H1 (cell line): ENCODE measurements around the gene BMX. TPM values are rescaled to one million over a fixed set of nuclear protein-coding genes. Genes with fewer than 3 reads are reported as not detected.

ENCODE experiments used
- CTCF ChIA-PET: fragments of 300-600 bp; sonication (Branson Sonifier 250); formaldehyde crosslinking; loops from one replicate; lab custom pipeline; 2021; ENCODE audit not compliant: partially characterized antibody; lab: Charles Lee
- POLR2A ChIA-PET: fragments of 300-600 bp; sonication (Branson Sonifier 250); formaldehyde crosslinking; loops from one replicate; lab custom pipeline; 2021; ENCODE audit warnings: inconsistent platforms; ENCODE audit not compliant: partially characterized antibody; lab: Charles Lee
- DNase-seq, 2 experiments: peaks; one replicate each; pipeline versions ENCODE4 v3.0.0 to v3.0.0-alpha.2; 2010 to 2022; ENCODE audit warnings: low spot score in 2 of 2, low read depth in 1 of 2, mixed read lengths in 1 of 2
- FAIRE-seq: peaks from 2 replicates; lab custom pipeline; 2011; peaks lifted over from hg19 to GRCh38; lab: Jason Lieb, UNC
- H2AFZ ChIP-seq: 2 replicates; pipeline ENCODE4 v1.8.1; 2012; ENCODE audit warnings: low read length, inconsistent platforms
- H2AK5ac ChIP-seq: 2 replicates; pipeline ENCODE4 v1.6.1; 2013; ENCODE audit warnings: low read depth, low read length
- H2BK120ac ChIP-seq: replicated peaks from 2 replicates; pipeline ENCODE3; 2013; ENCODE audit warnings: low read depth, low read length, inconsistent platforms
- H2BK12ac ChIP-seq: 2 replicates; pipeline ENCODE4 v1.6.1; 2013; ENCODE audit warnings: low read depth, low read length
- H2BK15ac ChIP-seq: 2 replicates; pipeline ENCODE4 v1.6.1; 2013; ENCODE audit warnings: low read length
- H2BK20ac ChIP-seq: 2 replicates; pipeline ENCODE4 v1.6.1; 2013; ENCODE audit warnings: low read length
- H2BK5ac ChIP-seq: 2 replicates; pipeline ENCODE4 v1.6.1; 2013; ENCODE audit warnings: low read depth, low read length
- H3K14ac ChIP-seq: 2 replicates; pipeline ENCODE4 v1.6.1; 2013; ENCODE audit warnings: inconsistent platforms; ENCODE audit not compliant: insufficient read length
- H3K18ac ChIP-seq: 2 replicates; pipeline ENCODE4 v1.6.1; 2013; ENCODE audit warnings: low read length; ENCODE audit errors: extremely low read depth
- H3K23ac ChIP-seq: 2 replicates; pipeline ENCODE4 v1.6.1; 2013; ENCODE audit warnings: inconsistent platforms; ENCODE audit not compliant: insufficient read length
- H3K23me2 ChIP-seq: 2 replicates; pipeline ENCODE4 v1.6.1; 2013; ENCODE audit warnings: low read depth, low read length
- H3K27ac ChIP-seq: 2 replicates; pipeline ENCODE4 v1.6.1; 2011; ENCODE audit warnings: low read depth, low read length, inconsistent platforms
- H3K27me3 ChIP-seq, 4 experiments: replicated peaks in 1 of 4; 1 replicate in 1 of 4; 2 replicates in 3 of 4; pipeline versions ENCODE4 v1.6.1 to v1.8.1; 2011 to 2013; ENCODE audit warnings: low read length in 3 of 4, mild to moderate bottlenecking in 3 of 4, inconsistent platforms in 2 of 4, mixed read lengths in 2 of 4, moderate library complexity in 1 of 4; ENCODE audit not compliant: control insufficient read depth in 3 of 4, insufficient read depth in 3 of 4; ENCODE audit errors: extremely low read depth in 1 of 4
- H3K36me3 ChIP-seq, 4 experiments: 2 replicates each; pipeline versions ENCODE4 v1.6.1 to v1.8.1; 2011 to 2013; ENCODE audit warnings: mild to moderate bottlenecking in 4 of 4, low read length in 3 of 4, moderate library complexity in 2 of 4, control low read depth in 1 of 4, inconsistent platforms in 1 of 4; ENCODE audit not compliant: insufficient read depth in 4 of 4, control insufficient read depth in 2 of 4
- H3K4ac ChIP-seq: replicated peaks from 2 replicates; pipeline ENCODE3; 2013; ENCODE audit warnings: low read length, low read depth, mixed read lengths, inconsistent platforms; ENCODE audit not compliant: insufficient read length
- H3K4me1 ChIP-seq, 4 experiments: replicated peaks in 1 of 4; 1 replicate in 1 of 4; 2 replicates in 3 of 4; pipeline versions ENCODE4 v1.6.1 to v1.8.1; 2011 to 2013; ENCODE audit warnings: low read length in 3 of 4, inconsistent platforms in 2 of 4, mixed read lengths in 1 of 4; ENCODE audit not compliant: insufficient read depth in 4 of 4, control insufficient read depth in 3 of 4
- H3K4me2 ChIP-seq, 2 experiments: 2 replicates each; pipeline versions ENCODE4 v1.6.1 to v1.8.1; 2011 to 2013; ENCODE audit warnings: low read depth in 2 of 2, low read length in 2 of 2, control low read depth in 1 of 2, inconsistent platforms in 1 of 2, mild to moderate bottlenecking in 1 of 2; ENCODE audit not compliant: insufficient read depth in 1 of 2
- H3K4me3 ChIP-seq, 4 experiments: fragments of 200-600, 300-600 bp in 1 of 4; sonication (generic), shearing (Covaris generic), sonication (Bioruptor Twin) in 1 of 4; 2 replicates each; pipeline versions ENCODE4 v1.5.1 to v1.8.1; 2011 to 2016; ENCODE audit warnings: low read length in 4 of 4, low read depth in 3 of 4, control low read depth in 2 of 4, inconsistent platforms in 2 of 4, mild to moderate bottlenecking in 2 of 4, mixed read lengths in 1 of 4, moderate library complexity in 1 of 4; ENCODE audit not compliant: insufficient read depth in 2 of 4; ENCODE audit errors: extremely low read depth in 1 of 4
- H3K56ac ChIP-seq: replicated peaks from 2 replicates; pipeline ENCODE3; 2013; ENCODE audit warnings: low read depth, mild to moderate bottlenecking, mixed read lengths, low read length, inconsistent platforms; ENCODE audit not compliant: insufficient read length
- H3K79me1 ChIP-seq: 2 replicates; pipeline ENCODE4 v1.6.1; 2013; ENCODE audit warnings: low read depth, low read length, control low read depth
- H3K79me2 ChIP-seq, 2 experiments: 2 replicates each; pipeline versions ENCODE4 v1.6.1 to v1.8.1; 2012 to 2013; ENCODE audit warnings: low read length in 2 of 2, mild to moderate bottlenecking in 2 of 2, inconsistent platforms in 1 of 2; ENCODE audit not compliant: insufficient read depth in 2 of 2, control insufficient read depth in 1 of 2
- H3K9ac ChIP-seq, 4 experiments: replicated peaks in 1 of 4; 1 replicate in 1 of 4; 2 replicates in 3 of 4; pipeline versions ENCODE4 v1.6.1 to v1.8.1; 2011 to 2013; ENCODE audit warnings: low read depth in 3 of 4, low read length in 3 of 4, control low read depth in 2 of 4, mild to moderate bottlenecking in 2 of 4, moderate library complexity in 2 of 4, inconsistent platforms in 1 of 4; ENCODE audit errors: extremely low read depth in 1 of 4
- H3K9me3 ChIP-seq, 2 experiments: 2 replicates each; pipeline versions ENCODE4 v1.6.1 to v1.8.1; 2012 to 2013; ENCODE audit warnings: mild to moderate bottlenecking in 2 of 2, moderate library complexity in 2 of 2, control low read depth in 1 of 2, inconsistent platforms in 1 of 2, low read depth in 1 of 2, low read length in 1 of 2, mixed read lengths in 1 of 2; ENCODE audit not compliant: insufficient read depth in 2 of 2
- H4K20me1 ChIP-seq, 2 experiments: replicated peaks in 1 of 2; 2 replicates each; pipeline versions ENCODE3 to v1.8.1; 2011 to 2013; ENCODE audit warnings: inconsistent platforms in 2 of 2, low read length in 2 of 2, mild to moderate bottlenecking in 1 of 2; ENCODE audit not compliant: insufficient read depth in 2 of 2, control insufficient read depth in 1 of 2
- H4K5ac ChIP-seq: 2 replicates; pipeline ENCODE4 v1.6.1; 2013; ENCODE audit warnings: low read length, low read depth, mixed read lengths, inconsistent platforms; ENCODE audit not compliant: insufficient read length
- H4K8ac ChIP-seq: 2 replicates; pipeline ENCODE4 v1.8.0; 2013; ENCODE audit warnings: mild to moderate bottlenecking, moderate library complexity, low read length, inconsistent platforms; ENCODE audit not compliant: insufficient read depth; ENCODE audit errors: extremely low read depth
- H4K91ac ChIP-seq: replicated peaks from 2 replicates; pipeline ENCODE3; 2013; ENCODE audit warnings: low read length, mixed read lengths, inconsistent platforms; ENCODE audit not compliant: insufficient read length
- BACH1 ChIP-seq: IDR thresholded peaks from 2 replicates; pipeline ENCODE4 v1.6.1; 2012; ENCODE audit warnings: low read length, improper control_type of control experiment
- BRCA1 ChIP-seq: IDR thresholded peaks from 2 replicates; pipeline ENCODE4 v1.6.1; 2012; ENCODE audit warnings: low read depth, low read length, improper control_type of control experiment
- CTCF ChIP-seq, 3 experiments: IDR thresholded peaks; 1 replicate in 2 of 3; 2 replicates in 1 of 3; pipeline versions ENCODE4 v1.5.1 to v1.6.1; 2011; ENCODE audit warnings: low read length in 3 of 3, mild to moderate bottlenecking in 3 of 3, inconsistent platforms in 2 of 3, low read depth in 1 of 3, moderate library complexity in 1 of 3; ENCODE audit not compliant: insufficient read depth in 1 of 3; ENCODE audit errors: control extremely low read depth in 1 of 3
- E2F6 ChIP-seq: IDR thresholded peaks from 2 replicates; pipeline ENCODE4 v1.6.1; 2012; ENCODE audit warnings: inconsistent platforms
- NRF1 ChIP-seq: IDR thresholded peaks from 2 replicates; pipeline ENCODE4 v1.6.1; 2011; ENCODE audit warnings: mild to moderate bottlenecking, low read depth, low read length, improper control_type of control experiment
- POLR2A ChIP-seq, 2 experiments: IDR thresholded peaks; 1 replicate in 1 of 2; 2 replicates in 1 of 2; pipeline ENCODE4 v1.6.1; 2011; ENCODE audit warnings: low read depth in 2 of 2, low read length in 2 of 2, mild to moderate bottlenecking in 2 of 2; ENCODE audit errors: control extremely low read depth in 1 of 2
- RAD21 ChIP-seq, 2 experiments: IDR thresholded peaks in 1 of 2; conservative IDR thresholded peaks in 1 of 2; 2 replicates each; pipeline ENCODE4 v1.6.1; 2011; ENCODE audit warnings: low read depth in 2 of 2, low read length in 2 of 2, improper control_type of control experiment in 1 of 2, inconsistent platforms in 1 of 2, mild to moderate bottlenecking in 1 of 2, moderate library complexity in 1 of 2
- RFX5 ChIP-seq: IDR thresholded peaks from 2 replicates; pipeline ENCODE4 v1.6.1; 2011; ENCODE audit warnings: low read depth, low read length, improper control_type of control experiment, borderline replicate concordance
- SP1 ChIP-seq: IDR thresholded peaks from 2 replicates; pipeline ENCODE4 v1.6.1; 2011; ENCODE audit warnings: low read depth, low read length
- WGBS, 2 experiments: shearing (Covaris generic) in 1 of 2; methylation state at CpG; one replicate each; pipeline versions ENCODE4 v1.1.6 to v1.1.7; 2013 to 2015; ENCODE audit warnings: low lambda C conversion rate in 2 of 2, mixed read lengths in 2 of 2, inconsistent platforms in 1 of 2, low coverage in 1 of 2, missing lambda C conversion rate in 1 of 2; ENCODE audit not compliant: insufficient replicate concordance in 2 of 2, insufficient coverage in 1 of 2, insufficient read length in 1 of 2; ENCODE audit errors: extremely low coverage in 1 of 2, missing lambda C conversion rate in 1 of 2; 5-methylcytosine and 5-hydroxymethylcytosine counted together
- polyA plus RNA-seq, 7 experiments: library from polyadenylated mRNA; depleted of rRNA in 3 of 7; stranded (reverse) in 5 of 7; unstranded in 2 of 7; fragments of >200 nt in 5 of 7; fragments of 200-250 nt in 2 of 7; gene quantifications; 1 replicate in 5 of 7; 2 replicates in 1 of 7; 4 replicates in 1 of 7; pipeline versions ENCODE4 v1.2.1 to v1.2.3, GENCODE V29; 2011 to 2013; ENCODE audit warnings: missing spikeins in 2 of 7, mixed read lengths in 2 of 7
- total RNA-seq: library from RNA; stranded (reverse); fragmentation: NEBNext Ultra II Directional; extraction: Animal tissue kit (Norgen Biotek cat#: 25700); gene quantifications from 2 replicates; pipeline ENCODE4 v1.2.1, GENCODE V29; 2021

The BMX gene
- total and polyA plus RNA-seq, 2 of the 8 experiments (the other 6 are each of a cell fraction or from before 2014, with no cell fraction given) = not detected

- no peak overlapping the region for H3K4ac ChIP-seq
- H2BK5ac ChIP-seq = no peak overlapping the region
- no peak overlapping the region for H2BK120ac ChIP-seq
- H2BK20ac ChIP-seq = no peak overlapping the region
- no peaks in the 10 kb centered on the region for H3K27me3 ChIP-seq
- H4K91ac ChIP-seq = no peak overlapping the region
- H3K79me1 ChIP-seq = no peaks in the 10 kb centered on the region
- H3K36me3 ChIP-seq = no peaks in the 10 kb centered on the region
- H2BK15ac ChIP-seq = no peak overlapping the region
- no peak overlapping the region for H4K8ac ChIP-seq
- 53% methylated on average over 5 of the region's 7 CpGs; no CpG with 5 or more reads in 1 of the 2 experiments for WGBS, 2 experiments
- FAIRE-seq = no peak
- H3K4me2 ChIP-seq = peak overlapping the region in 1 of 2 experiments; percentile 1; a peak in 1 of 4 replicates
- no peaks in the 10 kb centered on the region for H4K20me1 ChIP-seq
- CTCF ChIA-PET = interaction anchor here (0.7 to 1.2 kb wide), 3 partner anchors 9 to 219 kb away, joined by 3 read pairs; no protein-coding TSS in a partner anchor
- no peak overlapping the region for H3K23ac ChIP-seq
- H3K56ac ChIP-seq = no peak overlapping the region
- no peak overlapping the region for H3K18ac ChIP-seq
- H4K5ac ChIP-seq = no peak overlapping the region
- POLR2A ChIA-PET = no interaction called here
- no peak overlapping the region for H3K9ac ChIP-seq
- no peak overlapping the region for H2BK12ac ChIP-seq
- no peak overlapping the region for H3K14ac ChIP-seq
- H3K4me1 ChIP-seq = 0 out of 7 replicates have a peak, but pooled peaks cover 0 to 3% (median 0%) of the 10 kb centered on the region in 4 experiments
- no peak overlapping the region for H2AK5ac ChIP-seq
- H3K4me3 ChIP-seq = no peak overlapping the region
- H3K9me3 ChIP-seq = no peaks in the 10 kb centered on the region
- no peaks in the 10 kb centered on the region for H3K79me2 ChIP-seq
- no peak overlapping the region for H2AFZ ChIP-seq
- no peak overlapping the region for H3K27ac ChIP-seq
- H3K23me2 ChIP-seq = no peaks in the 10 kb centered on the region
- DNase-seq = no peak
- no peak for TF ChIP-seq BACH1
- no peak for TF ChIP-seq NRF1
- no peak for TF ChIP-seq POLR2A (IDR thresholded peaks at IDR 0.05; ENCODE audit: control extremely low read depth in 1 of 2, low read depth in 2 of 2, low read length in 2 of 2)
- TF ChIP-seq RAD21 (IDR thresholded peaks at IDR 0.05 in 1 of 2, conservative IDR thresholded peaks at IDR 0.05 in 1 of 2; ENCODE audit: low read depth in 2 of 2, low read length in 2 of 2) = peak; percentile 37 to 57
- TF ChIP-seq E2F6 = no peak
- no peak for TF ChIP-seq RFX5
- TF ChIP-seq CTCF (IDR thresholded peaks at IDR 0.05; ENCODE audit: control extremely low read depth in 1 of 3, insufficient read depth in 1 of 3, low read depth in 1 of 3, low read length in 3 of 3) = peak in 2 of 3 experiments; percentile 9 to 12; a peak in 2 of 4 replicates
- no peak for TF ChIP-seq SP1
- TF ChIP-seq BRCA1 = no peak
Measured at GRCh38 chrX:15567886-15568616, 67.4 kb downstream of the BMX start.
